HG03025 (cell line): ENCODE results near the gene LRRFIP2.
A peak's percentile ranks its signal among the peaks of the same experiment; 100 is the strongest.
"Not testable (repeated sequence)": the region's sequence is repeated elsewhere in the genome, so short reads cannot be mapped to it uniquely, and the experiment has no call there.

Experiments
- ATAC-seq: cut with Tn5 transposase; IDR thresholded peaks from one replicate; pipeline ENCODE4 v1.9.1; 2021; ENCODE audit warnings: mild to moderate bottlenecking, moderate library complexity; ENCODE audit not compliant: unreplicated experiment, low FRiP score

Gene LRRFIP2

DNA sequence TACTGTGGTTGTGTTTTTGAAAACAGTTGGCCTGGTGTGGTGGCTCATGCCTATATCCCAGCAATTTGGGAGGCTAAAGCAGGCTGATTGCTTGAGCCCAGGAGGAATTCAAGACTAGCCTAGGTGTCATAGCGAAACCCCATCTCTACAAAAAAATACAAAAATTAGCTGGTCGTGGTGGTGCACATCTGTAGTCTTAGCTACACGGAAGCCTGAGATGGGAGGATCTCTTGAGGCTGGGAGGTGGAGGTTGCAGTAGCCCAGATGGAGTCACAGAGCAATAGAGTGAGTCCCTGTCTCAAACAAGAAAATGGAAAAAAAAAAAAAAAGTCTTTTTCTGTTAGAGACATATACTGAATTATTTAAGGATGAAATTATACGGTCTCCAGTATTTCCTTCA is 14.7 kb upstream of the LRRFIP2 start:
- no peak for ATAC-seq

- no peak for ATAC-seq
These were observed 9.6 kb upstream of the LRRFIP2 start for GRCh38 chr3:37183976-37184375.

DNA sequence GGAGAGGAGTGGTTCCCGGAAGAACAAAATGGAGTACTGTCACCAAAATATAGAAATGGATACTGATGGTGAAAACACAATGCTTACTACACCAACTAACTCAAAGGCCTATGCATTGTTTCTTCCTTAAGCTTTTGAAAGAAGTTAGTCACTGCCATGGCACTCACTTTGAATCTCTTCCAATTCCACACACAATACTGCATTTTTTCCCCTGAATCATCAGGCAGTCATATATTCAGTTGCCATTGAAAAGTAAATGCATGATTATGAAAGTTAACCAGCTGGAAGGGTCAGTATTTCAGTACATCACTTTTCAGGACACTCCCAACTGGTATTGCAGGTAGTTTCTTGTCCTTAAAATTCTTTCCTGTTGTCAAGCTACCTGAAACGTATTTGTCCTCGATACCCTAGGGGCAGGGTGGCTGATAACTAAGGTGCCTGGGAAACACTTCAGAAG is 9.0 kb upstream of the LRRFIP2 start:
- no peak for ATAC-seq

- ATAC-seq: no peak
These were observed 8.4 kb upstream of the LRRFIP2 start for GRCh38 chr3:37182816-37183215.

GRCh38 chr3:37181756-37182155 is 7.4 kb upstream of the LRRFIP2 start:
- ATAC-seq: no peak

DNA sequence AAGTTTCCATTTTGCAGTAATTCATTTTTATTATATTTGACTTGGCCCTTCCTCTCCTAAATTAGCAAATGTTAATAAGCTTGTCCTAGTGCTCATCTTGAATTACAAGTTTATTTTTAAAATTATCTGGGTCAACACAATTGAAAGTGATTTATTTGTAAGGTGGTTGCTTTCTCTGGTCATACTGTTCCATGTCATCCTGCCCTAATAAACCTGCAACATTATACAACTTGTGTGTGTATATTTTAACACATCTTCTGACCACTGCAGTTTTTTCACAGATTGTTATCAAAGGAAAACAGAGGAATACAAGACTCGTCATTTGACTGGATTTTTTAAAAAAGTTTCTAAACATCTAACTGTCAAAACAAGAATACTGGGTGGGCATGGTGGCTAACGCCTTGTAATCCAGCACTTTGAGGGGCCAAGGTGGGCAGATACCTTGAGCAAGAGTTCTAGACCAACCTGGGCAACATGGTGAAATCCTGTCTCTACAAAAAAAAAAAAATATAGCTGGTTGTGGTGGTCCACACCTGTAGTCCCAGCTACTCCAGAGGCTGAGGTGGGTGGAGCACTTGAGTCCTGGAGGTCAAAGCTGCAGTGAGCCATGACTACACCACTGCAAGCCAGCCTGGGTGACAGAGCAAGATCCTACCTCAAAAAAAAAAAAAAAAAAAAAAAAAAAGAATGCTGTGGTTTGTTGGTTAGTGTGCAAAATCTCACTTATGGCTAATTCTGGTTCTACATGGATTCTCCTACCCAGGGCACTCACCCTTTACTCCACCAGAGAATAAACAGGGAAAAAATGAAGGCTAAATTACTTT is 5.0 kb upstream of the LRRFIP2 start:
- no peak for ATAC-seq

DNA sequence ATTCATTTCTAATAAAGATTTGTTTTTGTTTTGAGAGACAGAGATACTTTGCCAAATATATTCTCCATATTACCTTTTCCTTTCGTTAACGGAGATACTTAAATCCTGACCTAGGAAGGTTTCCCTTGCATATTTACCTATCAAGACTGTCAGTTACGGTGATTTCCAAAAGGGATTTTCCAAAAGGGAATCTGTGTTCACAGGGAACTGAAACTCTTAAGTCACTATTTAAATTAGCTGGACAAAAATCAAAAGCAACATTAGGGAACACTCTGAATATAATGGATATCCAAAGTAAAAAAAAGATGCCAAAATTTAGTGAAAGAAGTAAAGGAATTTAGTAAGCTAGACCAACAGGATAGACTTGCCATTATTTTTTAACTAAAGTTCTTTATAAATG is 576 bp downstream of the LRRFIP2 start:
- no peak for ATAC-seq

DNA sequence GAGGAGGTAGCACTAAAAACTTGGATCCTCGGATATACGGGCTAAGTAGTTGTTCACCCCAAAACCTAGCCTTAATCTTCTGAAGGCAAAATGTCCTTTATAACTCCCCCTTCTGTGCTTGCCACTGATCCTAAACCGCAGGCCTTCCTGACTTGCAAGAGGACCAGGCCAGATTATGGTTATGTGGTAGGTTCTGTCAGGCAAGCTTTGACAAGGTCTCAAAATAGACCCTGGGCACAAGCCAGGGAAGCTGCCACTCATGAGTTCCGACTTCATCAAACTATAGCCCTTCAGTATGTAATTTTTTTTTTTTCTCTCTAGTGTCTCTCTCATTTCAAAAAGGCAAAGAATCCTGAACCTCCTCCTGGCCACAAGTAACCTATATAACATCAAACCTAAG is 3.2 kb downstream of the LRRFIP2 start:
- no peak for ATAC-seq

DNA sequence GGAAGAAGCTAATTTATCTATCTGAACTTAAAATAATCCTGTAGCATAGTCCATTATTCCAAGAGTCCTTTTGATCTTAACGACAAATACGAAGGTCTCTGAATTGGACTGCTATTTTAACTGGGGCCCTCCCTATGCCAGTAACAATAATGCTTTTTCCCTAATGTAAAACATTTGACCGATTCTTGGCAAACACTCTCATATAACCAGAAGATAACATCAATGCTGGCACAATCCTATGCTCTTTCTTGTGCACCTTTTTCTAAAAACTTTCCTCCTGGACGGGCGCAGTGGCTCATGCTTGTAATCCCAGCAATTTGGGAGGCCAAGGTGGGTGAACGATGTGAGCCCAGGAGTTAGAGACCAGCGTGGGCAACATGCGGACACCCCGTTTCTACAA is 3.9 kb downstream of the LRRFIP2 start:
- ATAC-seq: no peak

- ATAC-seq: no peak
These were observed 4.3 kb downstream of the LRRFIP2 start for GRCh38 chr3:37170060-37170459.

DNA sequence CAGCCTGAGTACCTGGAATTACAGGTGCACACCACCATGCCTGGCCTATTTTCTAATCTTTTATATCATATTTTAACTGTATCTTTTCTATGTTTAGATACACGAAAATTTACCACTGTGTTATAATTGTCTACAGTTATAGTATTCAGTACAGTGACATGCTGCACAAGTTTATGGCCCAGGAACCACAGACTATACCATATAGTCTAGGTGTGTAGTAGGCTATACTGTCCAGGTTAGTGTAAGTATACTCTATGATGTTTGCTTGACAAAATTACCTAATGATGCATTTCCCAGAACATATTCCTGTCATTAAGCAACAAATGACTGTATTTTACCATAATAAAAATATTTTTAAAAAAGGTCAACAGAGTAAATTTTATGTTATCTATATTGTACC is 5.5 kb downstream of the LRRFIP2 start:
- no peak for ATAC-seq

GRCh38 chr3:37163262-37164015 is 10.9 kb downstream of the LRRFIP2 start:
- ATAC-seq: peak; percentile 23

DNA sequence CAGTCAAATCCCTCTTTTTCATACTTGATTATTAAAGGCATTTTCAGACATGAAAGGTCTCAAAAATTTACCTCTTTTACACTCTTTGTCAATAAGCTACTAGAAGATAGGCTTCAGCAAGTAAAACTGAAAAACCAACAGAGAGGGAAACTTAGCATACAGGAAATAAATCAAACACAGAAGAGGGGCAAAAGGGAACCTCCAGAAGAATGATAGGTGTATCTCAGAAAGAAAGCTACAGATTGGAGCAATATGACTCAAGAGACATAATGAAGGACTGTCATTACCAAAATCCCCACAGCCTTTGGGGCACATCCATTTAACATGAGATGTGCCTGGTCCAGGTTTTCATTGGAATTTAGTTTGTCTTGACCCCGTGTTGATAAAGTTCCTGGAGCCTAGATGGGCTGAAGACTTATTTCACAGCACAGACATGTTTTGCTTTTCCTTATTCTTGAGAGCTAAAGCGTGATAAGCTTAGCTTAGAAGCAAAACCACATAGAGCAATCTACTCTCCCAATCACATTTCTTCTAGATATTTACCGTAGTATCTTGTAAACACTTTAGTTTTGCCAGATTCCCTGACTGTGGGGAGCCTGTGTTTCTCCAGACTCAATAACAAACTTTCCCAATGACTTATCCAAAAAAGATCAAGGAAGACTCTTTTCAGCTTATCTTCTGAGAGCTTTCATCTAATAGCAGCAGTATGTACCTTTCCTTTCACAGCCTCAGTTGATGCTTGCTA is 11.7 kb downstream of the LRRFIP2 start:
- ATAC-seq: peak; percentile 59

GRCh38 chr3:37161351-37161750 is 13.0 kb downstream of the LRRFIP2 start:
- no peak for ATAC-seq

GRCh38 chr3:37155782-37156181 is 18.6 kb downstream of the LRRFIP2 start:
- no peak for ATAC-seq

DNA sequence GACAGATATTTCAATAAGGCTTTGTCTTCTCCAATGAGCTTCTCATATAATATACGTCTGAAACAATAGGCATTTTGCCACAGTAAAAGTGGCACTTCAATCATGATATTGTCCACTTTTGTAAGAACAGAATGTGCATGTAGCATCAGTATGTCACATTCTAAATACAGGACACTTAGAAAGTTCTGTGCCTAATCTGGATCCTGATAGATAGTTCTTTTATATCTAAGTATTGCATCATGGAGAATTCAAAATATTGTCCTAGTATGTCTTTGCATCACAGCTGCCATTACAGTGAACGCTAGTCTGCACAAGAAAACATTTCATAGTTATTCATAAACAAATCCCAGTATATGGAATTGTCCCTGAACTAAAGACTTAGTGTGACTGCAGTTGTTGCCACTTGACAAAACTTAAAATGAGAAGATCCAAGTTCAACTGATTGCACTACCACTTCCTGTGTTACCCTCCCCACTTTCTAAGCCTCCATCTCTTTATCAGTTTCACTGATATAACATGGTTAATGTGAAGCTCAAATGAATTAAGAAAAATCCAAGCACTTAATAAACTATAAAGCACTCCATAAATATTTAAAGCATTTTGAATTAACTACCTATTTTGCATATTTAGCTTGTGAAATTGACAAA is 19.6 kb downstream of the LRRFIP2 start:
- no peak for ATAC-seq

DNA sequence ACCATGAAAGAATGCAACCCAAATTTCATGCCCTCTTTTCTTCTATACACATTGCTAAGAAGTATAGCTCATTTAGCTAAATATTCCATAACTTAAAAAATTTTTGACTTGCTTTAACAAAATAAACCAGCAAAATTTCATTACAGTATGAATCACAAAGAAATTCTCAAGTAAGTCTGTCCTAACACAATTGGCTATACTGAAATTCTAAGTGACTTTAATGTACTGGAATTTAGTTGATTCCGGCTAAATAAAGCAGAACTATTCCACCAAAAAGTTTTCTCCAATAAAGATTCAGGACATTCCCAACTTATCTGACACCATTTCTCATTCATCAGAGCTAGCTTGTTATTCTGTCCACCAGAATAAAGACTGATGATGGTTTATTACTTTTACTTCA is 23.8 kb downstream of the LRRFIP2 start:
- no peak for ATAC-seq

- ATAC-seq: no peak
These were observed 25.1 kb downstream of the LRRFIP2 start for GRCh38 chr3:37149257-37149656.

DNA sequence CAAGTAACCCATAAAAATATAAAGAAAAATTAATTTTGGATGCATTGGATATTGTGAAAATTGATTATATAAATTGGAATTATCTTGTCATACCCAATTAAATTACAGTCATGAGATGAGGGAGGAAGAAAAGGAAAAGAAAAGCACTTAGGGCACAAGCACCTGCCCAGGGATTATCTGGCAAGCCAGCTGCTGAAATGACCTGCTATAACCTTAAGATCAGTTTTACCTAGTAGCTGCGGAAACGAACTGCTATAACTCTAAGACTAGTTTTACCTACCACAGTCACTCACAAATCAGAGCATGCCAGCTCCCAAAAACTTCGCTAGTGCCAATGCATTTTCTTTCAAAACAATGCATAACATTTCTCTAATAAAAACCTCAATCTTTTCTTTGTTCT is 26.2 kb downstream of the LRRFIP2 start:
- no peak for ATAC-seq

DNA sequence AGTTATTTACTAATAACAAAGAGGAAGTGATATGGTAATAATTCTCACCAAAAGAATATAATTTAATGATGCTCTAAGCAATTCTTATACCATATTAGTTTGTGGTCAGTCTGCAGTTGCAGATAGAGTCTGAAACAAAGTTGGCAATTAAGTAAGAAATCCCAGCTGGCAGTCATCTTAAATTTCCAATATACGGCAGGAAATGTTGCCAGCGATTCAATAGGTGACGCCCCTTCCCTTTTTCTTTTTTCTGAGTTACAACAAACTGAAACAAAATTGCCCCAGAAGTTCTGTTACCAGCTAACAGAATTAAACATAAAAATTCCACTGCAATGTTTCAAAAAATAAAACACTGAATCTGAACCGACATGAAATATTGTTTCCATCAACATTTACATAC is 26.7 kb downstream of the LRRFIP2 start:
- ATAC-seq: no peak

GRCh38 chr3:37146927-37147326 is 27.5 kb downstream of the LRRFIP2 start:
- not testable (repeated sequence) for ATAC-seq
